ENCODE measurements around the gene CUX1. TPM values are rescaled to one million over a fixed set of nuclear protein-coding genes. Genes with fewer than 3 reads are reported as not detected.
A peak's percentile ranks its signal among the peaks of the same experiment; 100 is the strongest.
"Not testable (repeated sequence)": the region's sequence is repeated elsewhere in the genome, so short reads cannot be mapped to it uniquely, and the experiment has no call there.

Gene CUX1
- total and polyA plus RNA-seq, 5 donors, result 54.1 to 146 (median 109) TPM

GRCh38 chr7:101815826-101816594, 1.4 kb upstream of the CUX1 start:
- DNase-seq (peak; percentile 78 to 91 (median 90)), ATAC-seq (peak; percentile 82 to 87)
- Histone ChIP-seq H3K9me3 (ENCODE audit: control insufficient read depth, low read length) (no peaks in the 10 kb centered on the region), H3K4me3 (ENCODE audit: low read length) (peak overlapping the region; percentile 100), H3K27me3 (ENCODE audit: control insufficient read depth, insufficient read depth) (no peaks in the 10 kb centered on the region), H3K4me1 (ENCODE audit: control insufficient read depth, insufficient read depth, low read length) (no peaks in the 10 kb centered on the region), H3K27ac (ENCODE audit: low read length) (peak overlapping the region; percentile 79)
- intact Hi-C loops (cut with DNase I), result loop anchor here in 3 of 4 donors (5.0 to 10.0 kb wide), 7 partner anchors 71 to 419 kb away; no protein-coding TSS in a partner anchor
- under 1% methylated on average over 92 of the region's 113 CpGs for WGBS

- DNase-seq, result peak; percentile 59 to 85 (median 84)
- no peaks in the 10 kb centered on the region for H3K4me1 ChIP-seq (ENCODE audit: control insufficient read depth, insufficient read depth, low read length)
- peak overlapping the region; percentile 47 for H3K27ac ChIP-seq (ENCODE audit: low read length)
- H3K4me3 ChIP-seq (ENCODE audit: low read length), result peak overlapping the region; percentile 100
- under 1% methylated on average over 128 of the region's 130 CpGs for WGBS
- H3K27me3 ChIP-seq (ENCODE audit: control insufficient read depth, insufficient read depth), result no peaks in the 10 kb centered on the region
- ATAC-seq, result peak; percentile 24 to 50
- intact Hi-C loops (cut with DNase I), result loop anchor here in 3 of 4 donors (5.0 to 10.0 kb wide), 7 partner anchors 72 to 418 kb away; no protein-coding TSS in a partner anchor
- no peaks in the 10 kb centered on the region for H3K9me3 ChIP-seq (ENCODE audit: control insufficient read depth, low read length)
These were observed 593 bp upstream of the CUX1 start for GRCh38 chr7:101816595-101817470.

- intact Hi-C loops (cut with DNase I), result loop anchor here in 3 of 4 donors (5.0 to 10.0 kb wide), 7 partner anchors 74 to 416 kb away; no protein-coding TSS in a partner anchor
- Histone ChIP-seq H3K27ac (ENCODE audit: low read length) (no peak overlapping the region), H3K9me3 (ENCODE audit: control insufficient read depth, low read length) (no peaks in the 10 kb centered on the region), H3K27me3 (ENCODE audit: control insufficient read depth, insufficient read depth) (no peaks in the 10 kb centered on the region), H3K4me3 (ENCODE audit: low read length) (peak overlapping the region; percentile 100), H3K4me1 (ENCODE audit: control insufficient read depth, insufficient read depth, low read length) (no peaks in the 10 kb centered on the region)
- DNase-seq, result no peak
- no peak for ATAC-seq
- 69% methylated on average over 14 of the region's 14 CpGs for WGBS
These were observed 1.1 kb downstream of the CUX1 start for GRCh38 chr7:101818287-101819071.

- no peak for ATAC-seq
- intact Hi-C loops (cut with DNase I), result loop anchor here in 3 of 4 donors (5.0 to 10.0 kb wide), 7 partner anchors 74 to 416 kb away; no protein-coding TSS in a partner anchor
- Histone ChIP-seq H3K27me3 (ENCODE audit: control insufficient read depth, insufficient read depth) (no peaks in the 10 kb centered on the region), H3K27ac (ENCODE audit: low read length) (no peak overlapping the region), H3K9me3 (ENCODE audit: control insufficient read depth, low read length) (no peaks in the 10 kb centered on the region), H3K4me3 (ENCODE audit: low read length) (no peak overlapping the region), H3K4me1 (ENCODE audit: control insufficient read depth, insufficient read depth, low read length) (no peaks in the 10 kb centered on the region)
- no peak for DNase-seq
- WGBS, result 65% methylated on average over 2 of the region's 2 CpGs
These were observed 1.8 kb downstream of the CUX1 start for GRCh38 chr7:101819183-101819582.

GRCh38 chr7:101819913-101820522, 2.6 kb downstream of the CUX1 start:
- H3K9me3 ChIP-seq (ENCODE audit: control insufficient read depth, low read length), result no peaks in the 10 kb centered on the region
- ATAC-seq (no peak), DNase-seq (no peak)
- H3K27me3 ChIP-seq (ENCODE audit: control insufficient read depth, insufficient read depth), result no peaks in the 10 kb centered on the region
- intact Hi-C loops (cut with DNase I), result loop anchor here in 3 of 4 donors (5.0 to 10.0 kb wide), 7 partner anchors 75 to 415 kb away; no protein-coding TSS in a partner anchor
- no peak overlapping the region for H3K27ac ChIP-seq (ENCODE audit: low read length)
- peaks cover 2% of the 10 kb centered on the region for H3K4me1 ChIP-seq (ENCODE audit: control insufficient read depth, insufficient read depth, low read length)
- WGBS, result 77% methylated on average over 6 of the region's 6 CpGs
- H3K4me3 ChIP-seq (ENCODE audit: low read length), result no peak overlapping the region

GRCh38 chr7:101820703-101821102, 3.3 kb downstream of the CUX1 start:
- intact Hi-C loops (cut with DNase I), result no loop called here
- Histone ChIP-seq H3K27me3 (ENCODE audit: control insufficient read depth, insufficient read depth) (no peaks in the 10 kb centered on the region), H3K4me3 (ENCODE audit: low read length) (no peak overlapping the region), H3K27ac (ENCODE audit: low read length) (no peak overlapping the region), H3K9me3 (ENCODE audit: control insufficient read depth, low read length) (no peaks in the 10 kb centered on the region), H3K4me1 (ENCODE audit: control insufficient read depth, insufficient read depth, low read length) (peaks cover 6% of the 10 kb centered on the region)
- WGBS, result 73% methylated on average over 8 of the region's 8 CpGs
- DNase-seq, result no peak
- no peak for ATAC-seq

GRCh38 chr7:101822632-101823031, 5.2 kb downstream of the CUX1 start:
- intact Hi-C loops (cut with DNase I); ATAC-seq; H3K4me1 ChIP-seq (ENCODE audit: control insufficient read depth, insufficient read depth, low read length); DNase-seq; H3K27ac ChIP-seq (ENCODE audit: low read length); H3K4me3 ChIP-seq (ENCODE audit: low read length); H3K9me3 ChIP-seq (ENCODE audit: control insufficient read depth, low read length); H3K27me3 ChIP-seq (ENCODE audit: control insufficient read depth, insufficient read depth): not testable (repeated sequence)
- WGBS, result 74% methylated on average over 6 of the region's 6 CpGs

GRCh38 chr7:101823096-101823495, 5.7 kb downstream of the CUX1 start:
- intact Hi-C loops (cut with DNase I), result no loop called here
- H3K27ac ChIP-seq (ENCODE audit: low read length), result peak overlapping the region; percentile 21
- H3K4me1 ChIP-seq (ENCODE audit: control insufficient read depth, insufficient read depth, low read length), result peaks cover 6% of the 10 kb centered on the region
- DNase-seq (no peak), ATAC-seq (peak in 1 of 2 donors; percentile 15)
- WGBS, result 62% methylated on average over 11 of the region's 11 CpGs
- H3K9me3 ChIP-seq (ENCODE audit: control insufficient read depth, low read length), result no peaks in the 10 kb centered on the region
- H3K27me3 ChIP-seq (ENCODE audit: control insufficient read depth, insufficient read depth), result no peaks in the 10 kb centered on the region
- no peak overlapping the region for H3K4me3 ChIP-seq (ENCODE audit: low read length)

- Histone ChIP-seq H3K27me3 (ENCODE audit: control insufficient read depth, insufficient read depth) (no peaks in the 10 kb centered on the region), H3K9me3 (ENCODE audit: control insufficient read depth, low read length) (no peaks in the 10 kb centered on the region), H3K4me1 (ENCODE audit: control insufficient read depth, insufficient read depth, low read length) (peaks cover 6% of the 10 kb centered on the region), H3K4me3 (ENCODE audit: low read length) (no peak overlapping the region), H3K27ac (ENCODE audit: low read length) (no peak overlapping the region)
- ATAC-seq, result no peak
- intact Hi-C loops (cut with DNase I), result no loop called here
- no peak for DNase-seq
- 60% methylated on average over 5 of the region's 5 CpGs for WGBS
These were observed 6.2 kb downstream of the CUX1 start for GRCh38 chr7:101823596-101823995.

- no peaks in the 10 kb centered on the region for H3K27me3 ChIP-seq (ENCODE audit: control insufficient read depth, insufficient read depth)
- WGBS, result 82% methylated on average over 8 of the region's 8 CpGs
- no peak overlapping the region for H3K27ac ChIP-seq (ENCODE audit: low read length)
- ATAC-seq (no peak), DNase-seq (no peak)
- H3K4me3 ChIP-seq (ENCODE audit: low read length), result no peak overlapping the region
- peaks cover 6% of the 10 kb centered on the region for H3K4me1 ChIP-seq (ENCODE audit: control insufficient read depth, insufficient read depth, low read length)
- H3K9me3 ChIP-seq (ENCODE audit: control insufficient read depth, low read length), result no peaks in the 10 kb centered on the region
- intact Hi-C loops (cut with DNase I), result no loop called here
These were observed 7.0 kb downstream of the CUX1 start for GRCh38 chr7:101824440-101824839.

Data from right cardiac atrium (tissue), 5 donors.